Stimulated activated CD8-positive, alpha-beta memory T cell treated with anti-CD3 and anti-CD28 coated beads, Interleukin-2, amount 100 ng/mL, for 1 hour (primary cell): Measurements from ENCODE around the gene GJC1.

Experiments used
- DNase-seq, 2 donors: peaks; one replicate each; pipeline ENCODE4 v3.0.0-alpha.2; 2020; ENCODE audit warnings: low read depth in 2 of 2

GJC1 gene

GRCh38 chr17:44801880-44802279 lies 28.2 kb downstream of the GJC1 start:
- DNase-seq, result no peak

- DNase-seq, result no peak
Measured at GRCh38 chr17:44798356-44798755, 31.7 kb downstream of the GJC1 start.

- no peak for DNase-seq
Measured at GRCh38 chr17:44797802-44798201, 32.3 kb downstream of the GJC1 start.

- no peak for DNase-seq
Measured at GRCh38 chr17:44796731-44797130, 33.4 kb downstream of the GJC1 start.

- DNase-seq, result no peak
Measured at GRCh38 chr17:44795928-44796327, 34.2 kb downstream of the GJC1 start.

GRCh38 chr17:44795421-44795820 lies 34.7 kb downstream of the GJC1 start:
- DNase-seq, result no peak

GRCh38 chr17:44794851-44795413 lies 35.2 kb downstream of the GJC1 start:
- DNase-seq, result no peak

GRCh38 chr17:44793885-44794842 lies 35.9 kb downstream of the GJC1 start:
- DNase-seq, result no peak

GRCh38 chr17:44792276-44792675 lies 37.8 kb downstream of the GJC1 start:
- DNase-seq, result no peak

- no peak for DNase-seq
Measured at GRCh38 chr17:44788139-44788538, 41.9 kb downstream of the GJC1 start.

- no peak for DNase-seq
Measured at GRCh38 chr17:44787271-44787940, 42.7 kb downstream of the GJC1 start.

- DNase-seq, result no peak
Measured at GRCh38 chr17:44786551-44787081, 43.5 kb downstream of the GJC1 start.

GRCh38 chr17:44785921-44786320 lies 44.2 kb downstream of the GJC1 start:
- no peak for DNase-seq

GRCh38 chr17:44782326-44782850 lies 47.7 kb downstream of the GJC1 start:
- DNase-seq, result no peak

- DNase-seq, result no peak
Measured at GRCh38 chr17:44781551-44782325, 48.3 kb downstream of the GJC1 start.

GRCh38 chr17:44780845-44781480 lies 49.1 kb downstream of the GJC1 start:
- no peak for DNase-seq

- DNase-seq, result no peak
Measured at GRCh38 chr17:44780161-44780560, 49.9 kb downstream of the GJC1 start.

GRCh38 chr17:44779211-44780025 lies 50.7 kb downstream of the GJC1 start:
- peak; percentile 66 to 72 for DNase-seq

GRCh38 chr17:44778656-44779210 lies 51.4 kb downstream of the GJC1 start:
- no peak for DNase-seq
